ENCODE measurements around the gene THSD4.

THSD4 gene

DNA sequence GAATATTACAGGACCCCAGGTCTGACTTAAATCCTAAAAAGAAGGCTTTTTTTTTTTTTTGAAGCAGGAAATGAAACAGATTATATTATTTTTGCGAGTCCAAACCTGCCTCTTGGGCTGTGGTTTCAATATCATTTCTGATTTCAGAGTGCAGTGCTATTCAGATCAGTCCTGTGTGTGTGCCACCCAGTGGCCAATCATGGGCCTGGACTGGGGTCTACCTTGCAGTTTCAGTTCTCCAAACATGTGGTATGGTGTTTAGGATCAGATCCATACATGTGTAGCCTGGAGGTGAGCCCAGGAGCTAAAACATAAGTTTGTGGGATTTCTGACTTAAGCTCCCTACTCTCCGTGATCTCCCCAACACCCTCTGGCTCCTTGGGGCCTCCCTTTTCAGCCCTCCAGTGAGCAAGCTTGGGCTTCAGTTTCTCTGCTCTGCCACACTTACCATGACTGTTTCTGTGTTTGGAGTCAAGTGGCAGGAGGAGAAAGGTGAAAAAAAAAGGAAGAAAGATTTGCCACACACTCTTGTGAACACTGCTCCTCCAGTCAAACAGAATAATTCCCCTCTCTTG, 12.1 kb upstream of the THSD4 start:
- DNase-seq: no peak

GRCh38 chr15:71104636-71105035, 10.6 kb upstream of the THSD4 start:
- DNase-seq: no peak

- DNase-seq: no peak
Observed at GRCh38 chr15:71105444-71105843, 9.8 kb upstream of the THSD4 start.

DNA sequence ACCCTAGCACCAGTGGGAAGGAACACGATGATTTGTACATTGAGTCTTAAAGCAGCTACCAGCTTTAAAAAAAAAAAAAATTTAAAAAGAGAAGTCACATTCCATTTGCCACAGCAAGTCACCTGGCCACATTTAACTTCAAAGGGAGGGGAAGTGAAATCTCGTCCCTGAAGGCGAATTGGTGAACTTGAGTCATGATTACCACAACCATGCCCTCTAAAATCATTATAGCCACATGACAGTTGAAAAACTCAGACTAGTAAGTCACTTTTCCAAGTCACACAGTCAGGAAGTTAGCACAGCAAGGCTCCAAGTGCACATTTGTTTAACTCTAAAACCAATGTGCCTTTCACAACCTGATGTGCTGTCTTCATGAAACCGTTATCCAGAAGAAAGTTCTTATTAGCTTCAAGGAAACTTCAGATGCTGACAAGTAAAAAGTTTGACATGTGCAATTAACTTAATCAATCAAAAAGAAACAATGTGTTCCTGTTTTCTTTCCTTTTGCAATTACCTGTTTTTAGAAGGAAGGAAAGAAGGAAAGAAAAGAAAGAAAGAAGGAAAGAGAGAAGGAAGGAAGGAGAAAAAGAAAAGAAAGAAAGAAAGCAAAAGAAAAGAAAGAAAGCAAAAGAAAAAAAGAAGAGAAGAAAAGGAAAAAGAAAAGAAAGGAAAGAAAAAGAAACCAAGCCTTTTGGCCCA, 8.3 kb upstream of the THSD4 start:
- DNase-seq: no peak

- DNase-seq: no peak
Observed at GRCh38 chr15:71107501-71107815, 7.8 kb upstream of the THSD4 start.

DNA sequence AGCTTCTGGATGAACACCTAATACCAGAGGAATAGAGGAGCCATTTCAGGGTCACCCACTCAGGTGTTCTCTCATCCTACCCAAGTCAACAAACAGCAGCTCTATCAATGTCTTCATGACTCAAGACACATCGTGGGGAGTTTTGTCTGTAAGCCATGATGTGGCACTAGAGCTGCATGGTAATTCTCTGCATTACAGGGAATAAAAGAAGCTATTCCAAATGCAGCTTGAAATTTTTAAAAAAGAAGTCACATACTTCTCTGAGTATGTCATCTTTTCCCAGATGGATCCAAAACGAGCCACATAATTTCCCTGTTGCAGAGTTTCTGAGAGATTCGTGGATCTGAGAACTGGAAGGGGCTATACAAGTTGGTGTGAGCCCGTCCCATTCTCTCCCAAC, 6.1 kb upstream of the THSD4 start:
- DNase-seq: no peak

DNA sequence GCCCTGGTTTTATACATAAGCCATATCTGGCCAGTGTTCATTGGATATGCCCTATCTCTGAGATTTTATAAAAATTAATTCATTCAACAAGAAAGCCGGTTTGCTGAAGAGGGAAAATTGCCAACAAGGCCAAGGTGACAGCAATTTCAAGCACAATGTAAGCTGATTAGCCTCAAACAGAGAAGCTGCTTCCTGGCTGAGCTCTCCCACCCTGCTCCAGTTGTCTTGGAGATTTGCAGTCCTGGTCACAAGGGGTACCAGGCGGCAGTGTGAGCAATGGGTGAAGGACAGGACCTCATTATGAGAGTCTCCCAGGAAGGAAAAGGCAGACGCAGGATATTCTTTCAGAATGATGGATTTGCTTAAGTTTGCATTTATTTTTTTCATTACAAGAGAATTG, 5.4 kb upstream of the THSD4 start:
- no peak for DNase-seq

- no peak for DNase-seq
Observed at GRCh38 chr15:71110405-71111180, 4.7 kb upstream of the THSD4 start.

GRCh38 chr15:71111181-71111565, 4.1 kb upstream of the THSD4 start:
- DNase-seq: no peak

DNA sequence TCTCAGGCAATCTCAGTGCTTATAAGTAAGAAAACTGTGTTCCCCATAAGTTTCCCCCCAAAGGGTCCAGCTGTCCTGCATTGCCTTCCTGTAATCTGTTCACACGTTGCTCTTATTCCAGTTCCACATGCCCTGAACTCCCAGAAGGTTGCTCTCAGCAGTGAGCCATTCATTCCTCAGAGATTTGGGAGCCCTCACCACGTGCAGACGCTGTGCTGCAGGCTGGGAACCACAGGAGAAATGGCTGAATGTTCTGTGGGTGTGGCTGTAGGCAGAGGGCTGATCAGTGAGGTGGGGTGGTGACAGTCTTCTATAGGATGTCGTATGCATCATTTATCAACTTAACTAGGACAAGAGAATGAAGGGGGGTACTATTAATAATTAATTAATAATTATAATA, 3.3 kb upstream of the THSD4 start:
- DNase-seq: no peak

GRCh38 chr15:71112429-71112828, 2.8 kb upstream of the THSD4 start:
- no peak for DNase-seq

DNA sequence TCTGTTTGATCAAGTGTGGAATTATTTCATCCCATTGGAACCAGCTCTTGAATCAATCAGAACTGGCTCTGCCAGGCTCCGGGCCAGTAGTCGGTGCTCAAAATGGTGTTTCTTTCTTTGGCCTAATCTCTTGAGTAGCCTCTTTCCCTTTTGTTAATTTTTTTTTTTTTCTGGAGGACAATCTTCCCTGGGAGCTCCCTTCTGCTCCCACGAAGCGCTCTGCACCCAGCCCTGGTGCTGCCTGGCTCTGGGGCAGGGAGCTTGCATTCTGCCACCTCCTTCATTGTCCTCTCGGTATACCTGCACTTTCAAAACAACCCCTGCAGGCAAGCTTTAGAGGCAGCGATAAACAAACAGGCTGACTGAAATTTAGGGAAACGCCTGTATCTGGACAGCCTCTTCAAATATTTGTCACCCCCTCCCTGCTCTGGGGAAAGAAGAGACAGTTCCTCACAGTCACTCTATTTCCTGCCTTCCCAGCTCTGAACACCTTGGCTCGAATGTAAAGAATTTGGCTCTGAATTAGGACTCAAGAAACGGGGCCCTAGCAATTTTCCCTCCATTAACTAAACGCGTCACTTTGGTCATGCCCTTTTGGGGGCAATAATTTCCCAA, 1.1 kb upstream of the THSD4 start:
- DNase-seq: no peak

DNA sequence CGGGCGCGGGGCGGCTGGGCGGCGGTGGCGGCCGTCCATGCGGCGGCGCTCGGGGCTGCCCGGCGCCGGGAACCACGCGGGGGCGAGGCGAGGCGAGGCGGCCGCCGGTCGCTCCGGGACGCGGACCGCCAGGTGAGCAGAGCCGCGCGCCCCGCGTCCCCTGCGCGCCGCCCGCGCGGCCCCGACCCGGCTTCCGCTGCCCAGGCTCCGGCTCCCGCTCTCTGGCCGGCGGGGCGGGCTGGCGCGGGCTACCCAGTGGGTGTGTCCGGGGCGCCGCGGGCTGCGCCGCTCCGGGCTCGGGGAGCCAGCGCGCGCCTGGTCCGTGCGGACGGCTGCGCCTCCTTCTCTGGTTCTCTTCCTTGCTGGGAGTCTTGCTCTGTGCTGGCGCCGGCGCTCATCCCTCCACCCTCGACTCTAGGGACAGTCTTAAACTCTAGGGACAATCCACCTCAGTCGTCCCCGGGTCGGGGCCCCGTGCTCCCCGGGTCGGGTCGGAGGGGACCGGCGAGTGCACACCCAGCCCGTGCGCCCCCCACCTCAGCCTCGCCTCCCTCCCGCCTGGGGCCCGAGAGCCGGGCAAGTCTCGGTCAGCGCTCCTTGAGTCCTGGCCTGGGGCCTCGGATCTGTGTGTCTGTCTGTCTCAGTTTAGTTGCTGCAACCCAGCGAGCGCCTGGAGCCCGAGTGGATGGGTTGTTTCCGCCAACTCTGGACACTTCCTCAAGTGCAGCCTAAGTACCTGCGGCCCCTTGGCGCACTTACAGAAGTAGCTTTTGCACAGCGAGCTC, 488 bp downstream of the THSD4 start:
- no peak for DNase-seq

- DNase-seq: no peak
Observed at GRCh38 chr15:71116366-71116765, 1.1 kb downstream of the THSD4 start.

DNA sequence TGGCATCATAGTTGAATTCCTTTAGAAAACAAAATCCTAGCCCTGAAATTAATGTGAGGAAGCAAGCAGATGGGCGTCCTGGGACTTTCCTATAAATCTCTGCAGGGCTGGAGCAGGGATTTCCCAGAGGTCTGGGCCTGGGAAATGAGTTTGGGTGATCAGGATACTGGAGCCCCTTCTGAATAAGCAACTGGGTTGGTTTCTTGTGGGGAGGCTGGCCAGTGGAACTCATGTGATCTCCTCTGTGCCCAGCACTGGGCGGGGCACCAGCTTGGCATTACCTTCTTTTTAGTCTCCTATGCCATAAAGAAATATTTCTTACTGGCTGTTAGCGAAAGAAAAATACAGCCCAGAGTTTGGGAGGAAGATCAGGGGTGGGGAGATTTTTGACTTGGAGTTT, 1.7 kb downstream of the THSD4 start:
- no peak for DNase-seq

DNA sequence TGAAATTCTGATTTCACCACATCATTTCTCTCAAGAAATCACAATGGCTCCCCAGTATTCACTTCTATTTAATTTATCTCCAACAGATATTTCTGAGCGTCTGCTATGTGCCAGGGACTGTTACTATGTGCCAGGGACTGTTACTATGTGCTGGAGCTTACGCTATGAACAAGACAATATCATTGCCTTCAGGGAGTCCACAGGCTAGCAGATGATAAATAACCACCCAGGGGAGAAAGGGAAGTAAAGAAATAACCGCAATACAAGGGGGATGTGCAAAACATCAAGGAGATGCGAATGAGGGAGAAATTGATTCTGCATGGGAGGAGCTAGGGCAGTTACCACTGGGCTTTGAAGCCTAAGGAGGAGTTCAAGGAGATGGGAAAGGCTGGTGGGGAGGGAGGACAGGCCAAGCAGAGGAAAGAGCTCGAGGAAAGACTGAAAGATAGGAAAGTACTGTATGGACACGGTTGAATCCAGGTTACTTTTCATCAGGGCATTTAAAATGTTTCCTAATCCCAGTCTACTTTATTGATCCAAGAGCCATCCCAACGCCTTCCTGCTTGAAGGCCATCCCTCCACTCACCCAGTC, 2.5 kb downstream of the THSD4 start:
- no peak for DNase-seq

GRCh38 chr15:71118345-71118744, 3.1 kb downstream of the THSD4 start:
- no peak for DNase-seq

GRCh38 chr15:71118881-71119632, 3.8 kb downstream of the THSD4 start:
- DNase-seq: no peak

GRCh38 chr15:71120428-71120944, 5.2 kb downstream of the THSD4 start:
- no peak for DNase-seq

DNA sequence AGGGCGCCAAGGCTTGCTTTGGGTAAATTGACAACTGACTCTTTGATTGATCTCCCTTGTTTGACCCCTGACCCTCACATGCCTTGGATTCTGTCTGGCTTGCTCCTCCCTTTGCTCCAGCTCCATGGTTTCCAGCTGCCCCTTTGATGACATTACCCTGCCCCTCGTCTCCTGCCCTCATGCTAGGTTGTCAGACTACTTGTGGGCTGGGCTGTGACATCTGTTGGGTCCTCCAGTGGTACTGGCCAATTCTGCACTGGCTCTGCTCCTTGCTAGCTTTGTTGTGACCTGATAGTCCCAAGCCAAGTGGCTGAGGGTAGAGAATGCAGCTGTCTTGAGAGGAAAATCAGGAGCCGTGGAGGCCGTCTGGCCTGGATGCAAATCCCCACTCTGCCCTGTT, 6.2 kb downstream of the THSD4 start:
- DNase-seq: no peak

DNA sequence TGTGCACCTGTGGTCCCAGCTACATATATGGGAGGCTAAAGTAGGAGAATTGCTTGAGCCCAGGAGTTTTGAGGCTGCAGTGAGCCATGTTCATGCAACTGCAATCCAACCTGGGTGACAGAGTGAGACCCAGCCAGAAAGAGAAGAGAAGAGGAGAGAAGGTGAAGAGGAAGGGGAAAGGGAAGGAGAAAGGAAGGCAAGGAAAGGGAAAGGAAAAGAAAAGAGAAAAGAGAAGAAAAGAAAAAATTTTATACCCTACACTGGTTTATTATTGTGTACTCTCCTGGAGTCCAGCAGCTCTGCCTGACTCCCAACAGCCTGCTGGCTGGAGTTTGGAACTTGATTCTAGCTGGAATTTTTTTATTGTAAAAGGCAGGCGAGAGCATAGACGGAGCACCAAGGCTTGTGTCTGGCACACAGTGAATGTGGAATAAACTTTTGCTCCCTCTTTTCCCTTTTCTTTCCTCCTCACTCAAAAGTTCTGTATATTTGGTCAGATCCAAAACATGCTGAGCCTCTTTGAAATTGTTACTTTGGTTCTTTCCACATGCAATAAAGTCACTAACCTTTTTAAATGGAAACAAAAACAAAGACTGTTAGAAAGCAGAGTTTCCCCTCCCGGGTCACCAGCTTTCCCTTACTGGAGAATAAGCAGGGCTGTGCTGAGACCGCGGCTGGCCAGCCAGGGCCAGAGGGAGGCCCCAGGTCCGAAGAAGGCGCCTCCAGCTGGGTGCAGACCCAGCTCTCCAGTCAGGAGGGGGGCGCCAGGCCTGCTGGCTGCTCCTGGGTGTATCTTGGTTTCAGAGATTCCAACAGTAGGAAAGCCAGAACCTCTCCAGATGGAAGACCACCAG, 9.9 kb downstream of the THSD4 start:
- DNase-seq: no peak

All from cortex of kidney (tissue), 1 donor.